Measurements from ENCODE around the gene YIPF1. TPM values are rescaled to one million over a fixed set of nuclear protein-coding genes. Genes with fewer than 3 reads are reported as not detected.

Gene YIPF1
- total and polyA plus RNA-seq, 10 of the 15 experiments (the other 5 are each of a cell fraction or from before 2014, with no cell fraction given), result 13.0 to 36.0 (median 20.3) TPM

- intact Hi-C loops (cut with micrococcal nuclease; ENCODE audit: unreplicated experiment) (loop anchor here (10.0 kb wide), 2 partner anchors 192 to 222 kb away; partner anchors contain the start of genes TCEANC2 and TMEM59), in situ Hi-C loops (cut with MboI) (loop anchor here (25.0 kb wide), 1 partner anchor 200 kb away; the partner anchor contains the start of genes TCEANC2 and TMEM59)
- DNase-seq (ENCODE audit: low read depth, low spot score) (no peak), ATAC-seq (no peak; the same call in 1 of the 3 replicates), FAIRE-seq (no peak)
- Histone ChIP-seq H3K27ac (ENCODE audit: control insufficient read depth, insufficient read depth) (no peak overlapping the region), H3K27me3 (replicated peaks in 1 of 2; ENCODE audit: control insufficient read depth in 2 of 2, insufficient read depth in 2 of 2, low read length in 1 of 2) (no peaks in the 10 kb centered on the region), H3K36me3 (ENCODE audit: control insufficient read depth in 2 of 2, insufficient read depth in 2 of 2, low read length in 1 of 2) (peaks cover 0 to 2% of the 10 kb centered on the region in 2 experiments; a peak in 1 of 4 replicates), H3K4me1 (ENCODE audit: control insufficient read depth, insufficient read depth, low read length) (no peaks in the 10 kb centered on the region; the same call in 1 of the 2 replicates), H3K4me3 (no peak overlapping the region), H3K79me2 (ENCODE audit: control insufficient read depth, insufficient read depth, low read length) (no peaks in the 10 kb centered on the region), H3K4me2 (ENCODE audit: control insufficient read depth, insufficient read depth) (no peak overlapping the region), H3K9me3 (replicated peaks; ENCODE audit: control insufficient read depth, insufficient read depth, low read length) (no peaks in the 10 kb centered on the region), H2AFZ (ENCODE audit: control insufficient read depth, low read depth, low read length) (no peak overlapping the region), H3K9ac (ENCODE audit: control insufficient read depth, insufficient read depth, low read length) (no peak overlapping the region), H4K20me1 (ENCODE audit: control insufficient read depth, insufficient read depth) (no peaks in the 10 kb centered on the region)
- BruUV-seq (replicated peaks), result no TSS peak
- ChIA-PET CTCF (interaction anchor here (1.0 to 16.6 kb wide), 11 partner anchors 10 to 627 kb away, joined by 3 to 232 read pairs (median 29); partner anchors contain the start of genes IFT25 and LRRC42), RAD21 (ENCODE audit: unreplicated experiment) (interaction anchor here (1.2 to 6.3 kb wide), 4 partner anchors 16 to 97 kb away, joined by 5 to 73 read pairs (median 38); partner anchors contain the start of genes IFT25 and LRRC42), SMC1A (ENCODE audit: uncharacterized antibody, unreplicated experiment) (interaction anchor here (1.2 to 5.8 kb wide), 7 partner anchors 10 to 219 kb away, joined by 3 to 95 read pairs (median 24); partner anchors contain the start of genes TCEANC2 and TMEM59), POLR2A (interaction anchor here (0.5 to 1.9 kb wide), 3 partner anchors 9 to 1031 kb away, joined by 3 to 5 read pairs (median 3); no protein-coding TSS in a partner anchor)
- TF ChIP-seq ZNF207 (IDR thresholded peaks at IDR 0.05; ENCODE audit: borderline replicate concordance), result no peak
- TF ChIP-seq NR2F1 (conservative IDR thresholded peaks at IDR 0.05), result no peak
- no peak for TF ChIP-seq CBX5 (IDR thresholded peaks at IDR 0.05; ENCODE audit: low read depth)
- TF ChIP-seq JUNB (IDR thresholded peaks at IDR 0.05), result no peak
- no peak for TF ChIP-seq CREB1 (IDR thresholded peaks at IDR 0.05; ENCODE audit: low read depth)
- no peak for TF ChIP-seq ZNF24 (IDR thresholded peaks at IDR 0.05)
- TF ChIP-seq HDGF (IDR thresholded peaks at IDR 0.05), result no peak
- no peak for TF ChIP-seq NFYA (IDR thresholded peaks at IDR 0.05; ENCODE audit: borderline replicate concordance, low read depth, low read length)
- WGBS (ENCODE audit: insufficient coverage, insufficient replicate concordance, low lambda C conversion rate, missing lambda C conversion rate), result 16% methylated on average over 7 of the region's 7 CpGs
These were observed 27.1 kb downstream of the YIPF1 start for GRCh38 chr1:53862507-53862906.
